ENCODE data around the gene MPG. TPM values are rescaled to one million over a fixed set of nuclear protein-coding genes. Genes with fewer than 3 reads are reported as not detected.

Gene MPG
- total and polyA plus RNA-seq, 2 experiments from 2014 or later, result 38.0 to 91.1 TPM

DNA sequence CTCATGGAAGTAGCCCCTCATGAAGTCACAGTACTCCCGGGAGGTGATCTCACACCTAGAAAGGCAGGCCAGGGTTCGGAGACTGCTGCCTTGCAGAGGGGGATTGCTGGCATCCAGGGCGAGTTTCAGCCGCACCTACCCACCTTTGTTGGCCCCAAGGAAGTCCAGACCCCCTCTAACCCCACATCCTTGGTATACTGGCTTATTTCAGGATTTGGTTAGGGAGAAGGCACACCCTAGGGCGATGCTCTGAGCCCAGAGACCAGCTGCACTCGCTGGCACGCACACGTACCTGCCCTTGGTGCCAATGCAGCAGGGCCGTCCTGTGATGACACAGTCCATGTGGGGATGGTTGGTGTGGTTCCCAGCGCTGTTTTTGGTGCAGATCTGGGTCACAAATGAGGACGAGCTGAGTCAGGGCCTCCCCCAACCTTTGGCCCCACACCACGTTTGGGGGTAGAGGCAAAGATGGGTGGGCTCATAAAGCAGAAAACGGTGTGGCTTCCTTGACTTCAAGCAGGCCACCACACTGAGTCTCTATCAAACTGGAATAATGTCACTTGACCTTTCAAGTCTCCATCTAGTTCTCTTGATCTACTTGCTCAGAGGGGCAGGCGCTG, 18.5 kb upstream of the MPG start (continued):
- TF ChIP-seq EZH2 (IDR thresholded peaks at IDR 0.05; ENCODE audit: low read depth, unreplicated experiment), result no peak
- TF ChIP-seq CTCF (conservative IDR thresholded peaks at IDR 0.05; ENCODE audit: low read depth in 2 of 2), result no peak
- TF ChIP-seq NANOG (IDR thresholded peaks at IDR 0.05; ENCODE audit: borderline replicate concordance), result no peak
- no peak for TF ChIP-seq ZNF331 (CRISPR knock-in tag; IDR thresholded peaks at IDR 0.05; ENCODE audit: low read depth)
- no peak for TF ChIP-seq JUNB (IDR thresholded peaks at IDR 0.05; ENCODE audit: unreplicated experiment)
- TF ChIP-seq CREB1 (CRISPR knock-in tag; IDR thresholded peaks at IDR 0.05; ENCODE audit: low read depth), result no peak

DNA sequence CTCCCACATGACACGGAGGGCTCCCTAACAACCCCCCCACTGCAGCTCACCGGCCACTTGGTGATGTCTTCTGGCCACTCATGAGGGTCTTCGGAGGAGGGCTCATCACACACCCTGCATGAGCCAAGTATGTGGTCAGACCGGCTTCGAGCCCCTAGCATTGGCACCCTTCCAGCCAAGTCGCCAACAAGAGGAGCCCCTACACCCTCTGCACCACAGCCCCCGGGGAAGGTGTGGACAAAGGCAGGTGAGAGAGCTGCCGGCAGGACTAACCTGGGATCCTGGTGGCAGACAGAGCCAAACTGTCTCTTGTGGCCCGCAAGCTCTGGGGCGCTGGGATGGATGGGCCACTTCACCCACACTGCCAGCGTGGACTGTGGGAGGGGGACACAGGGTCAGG, 17.9 kb upstream of the MPG start:
- no peak overlapping the region for H2AFZ ChIP-seq
- Mint-ChIP-seq H3K27ac (no peak overlapping the region), H3K9me3 (no peaks in the 10 kb centered on the region), H3K27me3 (ENCODE audit: insufficient read depth, low read depth, poor library complexity) (peaks cover 9% of the 10 kb centered on the region), H3K4me1 (no peaks in the 10 kb centered on the region; the same call in 2 of the 3 replicates), H3K4me3 (no peak overlapping the region; the same call in 2 of the 3 replicates), H3K36me3 (ENCODE audit: low read depth) (peaks cover 54% of the 10 kb centered on the region)
- no peaks in the 10 kb centered on the region; the same call in 1 of the 2 replicates for H4K20me1 ChIP-seq (replicated peaks; ENCODE audit: insufficient read depth)
- no peak for ATAC-seq
- no peak overlapping the region for H3K4me3 ChIP-seq
- 0 out of 2 replicates have a peak, but pooled peaks cover 4% of the 10 kb centered on the region for H3K36me3 ChIP-seq (ENCODE audit: insufficient read depth)
- no peaks in the 10 kb centered on the region for H3K4me1 ChIP-seq (ENCODE audit: insufficient read depth)
- no peaks in the 10 kb centered on the region for H3K27me3 ChIP-seq (ENCODE audit: insufficient read depth)
- no peak overlapping the region for H3K4me2 ChIP-seq
- TF ChIP-seq ZNF331 (CRISPR knock-in tag; IDR thresholded peaks at IDR 0.05; ENCODE audit: low read depth) (no peak), STAT1 (IDR thresholded peaks at IDR 0.05; ENCODE audit: unreplicated experiment) (no peak), ZNF114 (CRISPR knock-in tag; IDR thresholded peaks at IDR 0.05) (no peak), EZH2phosphoT487 (IDR thresholded peaks at IDR 0.05; ENCODE audit: unreplicated experiment) (no peak), CREB1 (CRISPR knock-in tag; IDR thresholded peaks at IDR 0.05; ENCODE audit: low read depth) (no peak), EZH2 (IDR thresholded peaks at IDR 0.05; ENCODE audit: low read depth, unreplicated experiment) (no peak), NANOG (IDR thresholded peaks at IDR 0.05; ENCODE audit: borderline replicate concordance) (no peak), ETS1 (IDR thresholded peaks at IDR 0.05) (no peak)
- TF ChIP-seq, protein P1, sequence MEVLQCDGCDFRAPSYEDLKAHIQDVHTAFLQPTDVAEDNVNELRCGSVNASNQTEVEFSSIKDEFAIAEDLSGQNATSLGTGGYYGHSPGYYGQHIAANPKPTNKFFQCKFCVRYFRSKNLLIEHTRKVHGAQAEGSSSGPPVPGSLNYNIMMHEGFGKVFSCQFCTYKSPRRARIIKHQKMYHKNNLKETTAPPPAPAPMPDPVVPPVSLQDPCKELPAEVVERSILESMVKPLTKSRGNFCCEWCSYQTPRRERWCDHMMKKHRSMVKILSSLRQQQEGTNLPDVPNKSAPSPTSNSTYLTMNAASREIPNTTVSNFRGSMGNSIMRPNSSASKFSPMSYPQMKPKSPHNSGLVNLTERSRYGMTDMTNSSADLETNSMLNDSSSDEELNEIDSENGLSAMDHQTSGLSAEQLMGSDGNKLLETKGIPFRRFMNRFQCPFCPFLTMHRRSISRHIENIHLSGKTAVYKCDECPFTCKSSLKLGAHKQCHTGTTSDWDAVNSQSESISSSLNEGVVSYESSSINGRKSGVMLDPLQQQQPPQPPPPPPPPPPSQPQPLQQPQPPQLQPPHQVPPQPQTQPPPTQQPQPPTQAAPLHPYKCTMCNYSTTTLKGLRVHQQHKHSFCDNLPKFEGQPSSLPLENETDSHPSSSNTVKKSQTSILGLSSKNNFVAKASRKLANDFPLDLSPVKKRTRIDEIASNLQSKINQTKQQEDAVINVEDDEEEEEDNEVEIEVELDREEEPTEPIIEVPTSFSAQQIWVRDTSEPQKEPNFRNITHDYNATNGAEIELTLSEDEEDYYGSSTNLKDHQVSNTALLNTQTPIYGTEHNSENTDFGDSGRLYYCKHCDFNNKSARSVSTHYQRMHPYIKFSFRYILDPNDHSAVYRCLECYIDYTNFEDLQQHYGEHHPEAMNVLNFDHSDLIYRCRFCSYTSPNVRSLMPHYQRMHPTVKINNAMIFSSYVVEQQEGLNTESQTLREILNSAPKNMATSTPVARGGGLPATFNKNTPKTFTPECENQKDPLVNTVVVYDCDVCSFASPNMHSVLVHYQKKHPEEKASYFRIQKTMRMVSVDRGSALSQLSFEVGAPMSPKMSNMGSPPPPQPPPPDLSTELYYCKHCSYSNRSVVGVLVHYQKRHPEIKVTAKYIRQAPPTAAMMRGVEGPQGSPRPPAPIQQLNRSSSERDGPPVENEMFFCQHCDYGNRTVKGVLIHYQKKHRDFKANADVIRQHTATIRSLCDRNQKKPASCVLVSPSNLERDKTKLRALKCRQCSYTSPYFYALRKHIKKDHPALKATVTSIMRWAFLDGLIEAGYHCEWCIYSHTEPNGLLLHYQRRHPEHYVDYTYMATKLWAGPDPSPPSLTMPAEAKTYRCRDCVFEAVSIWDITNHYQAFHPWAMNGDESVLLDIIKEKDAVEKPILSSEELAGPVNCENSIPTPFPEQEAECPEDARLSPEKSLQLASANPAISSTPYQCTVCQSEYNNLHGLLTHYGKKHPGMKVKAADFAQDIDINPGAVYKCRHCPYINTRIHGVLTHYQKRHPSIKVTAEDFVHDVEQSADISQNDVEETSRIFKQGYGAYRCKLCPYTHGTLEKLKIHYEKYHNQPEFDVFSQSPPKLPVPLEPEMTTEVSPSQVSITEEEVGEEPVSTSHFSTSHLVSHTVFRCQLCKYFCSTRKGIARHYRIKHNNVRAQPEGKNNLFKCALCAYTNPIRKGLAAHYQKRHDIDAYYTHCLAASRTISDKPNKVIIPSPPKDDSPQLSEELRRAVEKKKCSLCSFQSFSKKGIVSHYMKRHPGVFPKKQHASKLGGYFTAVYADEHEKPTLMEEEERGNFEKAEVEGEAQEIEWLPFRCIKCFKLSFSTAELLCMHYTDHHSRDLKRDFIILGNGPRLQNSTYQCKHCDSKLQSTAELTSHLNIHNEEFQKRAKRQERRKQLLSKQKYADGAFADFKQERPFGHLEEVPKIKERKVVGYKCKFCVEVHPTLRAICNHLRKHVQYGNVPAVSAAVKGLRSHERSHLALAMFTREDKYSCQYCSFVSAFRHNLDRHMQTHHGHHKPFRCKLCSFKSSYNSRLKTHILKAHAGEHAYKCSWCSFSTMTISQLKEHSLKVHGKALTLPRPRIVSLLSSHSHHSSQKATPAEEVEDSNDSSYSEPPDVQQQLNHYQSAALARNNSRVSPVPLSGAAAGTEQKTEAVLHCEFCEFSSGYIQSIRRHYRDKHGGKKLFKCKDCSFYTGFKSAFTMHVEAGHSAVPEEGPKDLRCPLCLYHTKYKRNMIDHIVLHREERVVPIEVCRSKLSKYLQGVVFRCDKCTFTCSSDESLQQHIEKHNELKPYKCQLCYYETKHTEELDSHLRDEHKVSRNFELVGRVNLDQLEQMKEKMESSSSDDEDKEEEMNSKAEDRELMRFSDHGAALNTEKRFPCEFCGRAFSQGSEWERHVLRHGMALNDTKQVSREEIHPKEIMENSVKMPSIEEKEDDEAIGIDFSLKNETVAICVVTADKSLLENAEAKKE (CRISPR knock-in tag; IDR thresholded peaks at IDR 0.05), result no peak
- TF ChIP-seq, protein P2, sequence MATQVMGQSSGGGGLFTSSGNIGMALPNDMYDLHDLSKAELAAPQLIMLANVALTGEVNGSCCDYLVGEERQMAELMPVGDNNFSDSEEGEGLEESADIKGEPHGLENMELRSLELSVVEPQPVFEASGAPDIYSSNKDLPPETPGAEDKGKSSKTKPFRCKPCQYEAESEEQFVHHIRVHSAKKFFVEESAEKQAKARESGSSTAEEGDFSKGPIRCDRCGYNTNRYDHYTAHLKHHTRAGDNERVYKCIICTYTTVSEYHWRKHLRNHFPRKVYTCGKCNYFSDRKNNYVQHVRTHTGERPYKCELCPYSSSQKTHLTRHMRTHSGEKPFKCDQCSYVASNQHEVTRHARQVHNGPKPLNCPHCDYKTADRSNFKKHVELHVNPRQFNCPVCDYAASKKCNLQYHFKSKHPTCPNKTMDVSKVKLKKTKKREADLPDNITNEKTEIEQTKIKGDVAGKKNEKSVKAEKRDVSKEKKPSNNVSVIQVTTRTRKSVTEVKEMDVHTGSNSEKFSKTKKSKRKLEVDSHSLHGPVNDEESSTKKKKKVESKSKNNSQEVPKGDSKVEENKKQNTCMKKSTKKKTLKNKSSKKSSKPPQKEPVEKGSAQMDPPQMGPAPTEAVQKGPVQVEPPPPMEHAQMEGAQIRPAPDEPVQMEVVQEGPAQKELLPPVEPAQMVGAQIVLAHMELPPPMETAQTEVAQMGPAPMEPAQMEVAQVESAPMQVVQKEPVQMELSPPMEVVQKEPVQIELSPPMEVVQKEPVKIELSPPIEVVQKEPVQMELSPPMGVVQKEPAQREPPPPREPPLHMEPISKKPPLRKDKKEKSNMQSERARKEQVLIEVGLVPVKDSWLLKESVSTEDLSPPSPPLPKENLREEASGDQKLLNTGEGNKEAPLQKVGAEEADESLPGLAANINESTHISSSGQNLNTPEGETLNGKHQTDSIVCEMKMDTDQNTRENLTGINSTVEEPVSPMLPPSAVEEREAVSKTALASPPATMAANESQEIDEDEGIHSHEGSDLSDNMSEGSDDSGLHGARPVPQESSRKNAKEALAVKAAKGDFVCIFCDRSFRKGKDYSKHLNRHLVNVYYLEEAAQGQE (IDR thresholded peaks at IDR 0.05; ENCODE audit: unreplicated experiment), result no peak
- H3K27ac ChIP-seq (ENCODE audit: low read depth), result no peak overlapping the region
- H3K9me2 ChIP-seq (ENCODE audit: insufficient read depth), result no peaks in the 10 kb centered on the region
- 0 out of 2 replicates have a peak, but pooled peaks cover under 1% of the 10 kb centered on the region for H3F3A ChIP-seq (replicated peaks; ENCODE audit: low read depth)
- H3K79me2 ChIP-seq (replicated peaks; ENCODE audit: insufficient read depth), result no peaks in the 10 kb centered on the region
- DNase-seq (ENCODE audit: low spot score), result no peak

Measured in GM23338 (cell line).